Adrenal gland (tissue), 12 donors: ENCODE measurements around the gene FOXA1. TPM values are rescaled to one million over a fixed set of nuclear protein-coding genes. Genes with fewer than 3 reads are reported as not detected.

Source experiments
- DNase-seq, 7 donors: peaks; one replicate each; pipeline ENCODE4 v3.0.0-alpha.2; 2019 to 2020
- H3K27ac ChIP-seq, 5 donors: fragments of 200-600 bp; sonication (generic) in 4 of 5; 1 replicate in 3 of 5; 2 replicates in 2 of 5; pipeline versions ENCODE4 v1.5.1 to v1.8.0; 2016 to 2020; ENCODE audit warnings: mild to moderate bottlenecking in 1 of 5
- H3K27me3 ChIP-seq: fragments of 200-600 bp; 2 replicates; pipeline ENCODE4 v1.8.0; 2021
- H3K36me3 ChIP-seq, 2 donors: fragments of 200-600 bp; replicated peaks in 1 of 2; 1 replicate in 1 of 2; 2 replicates in 1 of 2; pipeline versions ENCODE4 v1.5.1 to v1.8.0; 2018 to 2022
- H3K4me1 ChIP-seq, 2 donors: fragments of 200-600 bp; replicated peaks in 1 of 2; 1 replicate in 1 of 2; 2 replicates in 1 of 2; pipeline versions ENCODE4 v1.5.1 to v1.8.0; 2018 to 2021
- H3K4me3 ChIP-seq, 4 donors: fragments of 200-600 bp; sonication (generic) in 3 of 4; one replicate each; pipeline ENCODE4 v1.5.1; 2016 to 2018
- H3K9me3 ChIP-seq, 3 donors: fragments of 200-600 bp; sonication (generic) in 1 of 3; replicated peaks in 1 of 3; 1 replicate in 2 of 3; 2 replicates in 1 of 3; pipeline versions ENCODE4 v1.5.1 to v1.8.0; 2016 to 2021
- CTCF ChIP-seq, 6 experiments: fragments of 450-650 bp in 4 of 6; fragments of 200-600 bp in 2 of 6; sonication (generic) in 1 of 6; IDR thresholded peaks; 1 replicate in 5 of 6; 2 replicates in 1 of 6; pipeline versions ENCODE4 v1.5.1 to v1.8.0; 2016 to 2021; ENCODE audit warnings: antibody characterized with exemption in 6 of 6, mild to moderate bottlenecking in 2 of 6, moderate library complexity in 1 of 6
- POLR2A ChIP-seq, 2 donors: fragments of 450-650 bp; IDR thresholded peaks; one replicate each; pipeline ENCODE4 v1.6.1; 2017; ENCODE audit warnings: antibody characterized with exemption in 2 of 2, mild to moderate bottlenecking in 2 of 2, moderate library complexity in 1 of 2
- WGBS, 4 donors: extraction: QIAGEN DNeasy Blood & Tissue Kit in 2 of 4; methylation state at CpG; one replicate each; pipeline versions ENCODE4 v1.1.5 to v1.1.7; 2013 to 2017; 5-methylcytosine and 5-hydroxymethylcytosine counted together
- intact Hi-C, 2 donors: fragments of 100-400 bp; cut with DNase I; formaldehyde crosslinking; loops; one replicate each; pipeline versions ENCODE4 v1.14.1 to v1.15.0; 2022 to 2023
- polyA plus RNA-seq, 3 donors: library from polyadenylated mRNA; stranded (reverse); fragments of 200-250 nt in 2 of 3; fragments of 350-450 nt in 1 of 3; fragmentation: Illumina TruSeq in 1 of 3; extraction: RNeasy Lipid Tissue Mini Kit (QIAGEN cat#74804) in 1 of 3; gene quantifications; one replicate each; pipeline ENCODE4 v1.2.3, GENCODE V29; 2013 to 2014
- total RNA-seq, 9 donors: library from RNA; depleted of rRNA in 4 of 9; stranded (reverse); fragments of >200 nt in 4 of 9; fragments of 120-200 nt in 1 of 9; fragmentation: NEBNext Ultra II Directional in 1 of 9; extraction: Animal tissue kit (Norgen Biotek cat#: 25700) in 1 of 9; gene quantifications; one replicate each; pipeline versions ENCODE4 v1.1.0 to v1.2.4, GENCODE V29; 2013 to 2023
- donor health status: healthy with polysubstance abuse.
- donor health status: Bipolar disorder and iron deficiency.
- donor health status: DM: yes; HTN: yes; CAD: no.
- donor health status: DM: no; HTN: no; CAD: no.
- donor health status: DM: no; HTN: no; CAD: no.
- donor health status: DM: yes; HTN: yes; CAD: no.

FOXA1 gene
- total and polyA plus RNA-seq, 12 donors = 0.03 to 3.0 (median 0.32) TPM; not detected in 1

GRCh38 chr14:37571391-37571790, 23.7 kb downstream of the FOXA1 start:
- intact Hi-C loops = no loop called here
- H3K4me3 ChIP-seq = no peak overlapping the region
- no peak for TF ChIP-seq POLR2A (IDR thresholded peaks at IDR 0.05)

DNA sequence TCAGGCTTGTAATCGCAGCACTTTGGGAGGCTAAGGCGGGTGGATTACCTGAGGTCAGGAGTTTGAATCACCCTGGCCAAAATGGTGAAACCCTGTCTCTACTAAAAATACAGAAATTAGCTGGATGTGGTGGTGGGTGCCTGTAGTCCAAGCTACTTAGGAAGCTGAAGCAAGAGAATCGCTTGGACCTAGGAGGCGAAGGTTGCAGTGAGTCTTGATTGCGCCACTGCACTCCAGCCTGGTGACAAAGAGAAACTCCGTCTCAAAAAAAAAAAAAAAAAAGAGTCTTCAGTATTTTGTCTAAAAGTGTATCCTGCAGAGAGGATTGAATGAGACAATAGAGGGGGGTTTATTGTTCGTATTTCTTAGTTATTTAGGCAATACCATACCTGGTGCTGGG, 25.3 kb downstream of the FOXA1 start:
- H3K27me3 ChIP-seq = no peaks in the 10 kb centered on the region
- no peak overlapping the region for H3K27ac ChIP-seq
- WGBS, 4 donors = 89 to 94% (median 92%) methylated on average over 7 of the region's 7 CpGs
- TF ChIP-seq POLR2A (IDR thresholded peaks at IDR 0.05) = no peak
- no peak for TF ChIP-seq CTCF (IDR thresholded peaks at IDR 0.05)
- no peaks in the 10 kb centered on the region for H3K4me1 ChIP-seq
- H3K9me3 ChIP-seq = no peaks in the 10 kb centered on the region
- intact Hi-C loops = no loop called here
- no peak overlapping the region for H3K4me3 ChIP-seq
- no peak for DNase-seq
- H3K36me3 ChIP-seq = no peaks in the 10 kb centered on the region

More at GRCh38 chr14:37571391-37571790, 23.7 kb downstream of the FOXA1 start:
- Histone ChIP-seq H3K27ac (no peak overlapping the region), H3K27me3 (no peaks in the 10 kb centered on the region), H3K36me3 (no peaks in the 10 kb centered on the region), H3K4me1 (no peaks in the 10 kb centered on the region), H3K9me3 (no peaks in the 10 kb centered on the region)
- no peak for DNase-seq
- 90 to 96% (median 93%) methylated on average over 4 of the region's 4 CpGs for WGBS, 4 donors

DNA sequence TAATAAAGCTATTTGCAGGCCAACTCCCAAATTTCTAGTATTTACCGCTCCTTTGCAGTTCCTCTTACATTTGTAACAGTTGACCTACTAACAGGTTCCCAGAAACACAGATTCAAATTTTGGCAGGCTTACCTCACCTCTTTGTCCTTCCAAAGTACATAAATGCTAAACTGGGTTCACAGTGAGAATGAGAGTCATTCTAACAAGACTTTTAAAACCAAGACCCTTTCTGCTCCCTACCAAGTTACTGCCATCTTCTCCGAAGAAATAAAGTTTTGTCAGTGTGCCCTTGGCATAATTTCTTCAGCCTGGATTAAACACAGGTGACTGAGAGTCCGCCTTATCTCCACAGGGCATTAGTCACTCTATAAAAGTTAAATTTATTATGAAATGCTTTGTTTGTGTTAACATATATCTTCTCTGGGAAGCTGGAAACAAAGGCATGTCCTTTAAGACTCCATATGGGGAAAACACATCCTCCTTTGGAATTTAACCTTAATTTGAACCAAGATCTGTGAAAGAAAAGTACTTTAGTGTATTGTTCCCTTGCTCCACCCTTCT, 28.2 kb downstream of the FOXA1 start:
- intact Hi-C loops = no loop called here
- Histone ChIP-seq H3K27ac (no peak overlapping the region), H3K36me3 (no peaks in the 10 kb centered on the region), H3K4me3 (no peak overlapping the region), H3K4me1 (no peaks in the 10 kb centered on the region), H3K27me3 (no peaks in the 10 kb centered on the region), H3K9me3 (no peaks in the 10 kb centered on the region)
- TF ChIP-seq CTCF (IDR thresholded peaks at IDR 0.05) = no peak
- TF ChIP-seq POLR2A (IDR thresholded peaks at IDR 0.05) = no peak
- DNase-seq = no peak
- 21 to 34% (median 30%) methylated on average over 3 of the region's 3 CpGs for WGBS, 4 donors

- no peak for DNase-seq
- Histone ChIP-seq H3K36me3 (no peaks in the 10 kb centered on the region), H3K27ac (no peak overlapping the region), H3K27me3 (no peaks in the 10 kb centered on the region), H3K4me3 (no peak overlapping the region), H3K9me3 (no peaks in the 10 kb centered on the region), H3K4me1 (no peaks in the 10 kb centered on the region)
- WGBS, 4 donors = 79 to 86% (median 85%) methylated on average over 1 of the region's 1 CpG
- intact Hi-C loops = no loop called here
- TF ChIP-seq POLR2A (IDR thresholded peaks at IDR 0.05) (no peak), CTCF (IDR thresholded peaks at IDR 0.05) (no peak)
Observed at GRCh38 chr14:37565550-37565949, 29.5 kb downstream of the FOXA1 start.

DNA sequence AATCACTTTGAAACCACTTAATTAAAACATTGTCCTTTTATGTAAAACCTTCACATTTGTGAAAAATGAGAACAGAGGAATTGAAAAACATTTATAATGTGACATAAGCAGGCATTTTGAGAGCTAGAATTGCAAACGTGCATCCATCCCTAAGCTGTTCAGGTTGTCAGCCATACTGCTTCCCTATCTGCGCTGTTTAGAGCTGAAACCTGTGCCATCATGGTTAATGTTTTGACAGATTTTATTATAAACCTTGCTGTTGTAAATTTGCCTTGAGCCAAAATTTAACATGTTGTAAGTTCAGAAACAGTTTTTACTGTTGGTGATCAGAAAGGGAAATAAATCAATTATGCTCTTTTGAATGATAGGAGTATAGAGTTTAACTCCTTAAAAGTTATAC, 31.9 kb downstream of the FOXA1 start:
- Histone ChIP-seq H3K27ac (no peak overlapping the region), H3K4me1 (no peaks in the 10 kb centered on the region), H3K4me3 (no peak overlapping the region), H3K9me3 (no peaks in the 10 kb centered on the region), H3K27me3 (no peaks in the 10 kb centered on the region), H3K36me3 (no peaks in the 10 kb centered on the region)
- 79 to 87% (median 82%) methylated on average over 2 of the region's 2 CpGs for WGBS, 4 donors
- intact Hi-C loops = no loop called here
- no peak for DNase-seq
- TF ChIP-seq POLR2A (IDR thresholded peaks at IDR 0.05) (no peak), CTCF (IDR thresholded peaks at IDR 0.05) (no peak)
